Activated T-helper 2 cell treated with anti-CD3 and anti-CD28 coated beads, Interferon-gamma antibody, Interleukin-2, Interleukin-4, amounts not matched to agents 10 μg/mL and 5 μg/mL and 100 μg/mL, durations not matched to agents 14 hours and 24 hours and 36 hours (primary cell): ENCODE data around the gene SPTSSA. TPM values are rescaled to one million over a fixed set of nuclear protein-coding genes. Genes with fewer than 3 reads are reported as not detected.
"Not testable (repeated sequence)": the region's sequence is repeated elsewhere in the genome, so short reads cannot be mapped to it uniquely, and the experiment has no call there.

Experiments used
- DNase-seq: peaks from one replicate; pipeline ENCODE4 v3.0.0; 2021; ENCODE audit warnings: low spot score
- H3K27ac Mint-ChIP-seq: one replicate; pipeline ENCODE4 v1.8.0; 2021; ENCODE audit warnings: mixed read lengths
- H3K27me3 Mint-ChIP-seq: one replicate; pipeline ENCODE4 v1.8.0; 2021; ENCODE audit warnings: low read depth, mixed read lengths
- H3K36me3 Mint-ChIP-seq: one replicate; pipeline ENCODE4 v1.8.0; 2021; ENCODE audit warnings: low read depth, mixed read lengths
- H3K4me1 Mint-ChIP-seq: one replicate; pipeline ENCODE4 v1.8.0; 2021; ENCODE audit warnings: low read depth, mixed read lengths
- H3K4me3 Mint-ChIP-seq: one replicate; pipeline ENCODE4 v1.8.0; 2021; ENCODE audit warnings: low read depth, mild to moderate bottlenecking, moderate library complexity, mixed read lengths
- H3K9me3 Mint-ChIP-seq: one replicate; pipeline ENCODE4 v1.8.0; 2021; ENCODE audit warnings: mixed read lengths
- intact Hi-C: fragments of 100-400 bp; cut with micrococcal nuclease; formaldehyde crosslinking; loops from one replicate; pipeline ENCODE4 v1.15.1; 2023
- total RNA-seq: library from RNA; stranded (reverse); gene quantifications from 2 replicates; pipeline ENCODE4 v1.2.3, GENCODE V29; 2022

The SPTSSA gene
- total RNA-seq, 1 donor from 2014 or later: 23.2 TPM

DNA sequence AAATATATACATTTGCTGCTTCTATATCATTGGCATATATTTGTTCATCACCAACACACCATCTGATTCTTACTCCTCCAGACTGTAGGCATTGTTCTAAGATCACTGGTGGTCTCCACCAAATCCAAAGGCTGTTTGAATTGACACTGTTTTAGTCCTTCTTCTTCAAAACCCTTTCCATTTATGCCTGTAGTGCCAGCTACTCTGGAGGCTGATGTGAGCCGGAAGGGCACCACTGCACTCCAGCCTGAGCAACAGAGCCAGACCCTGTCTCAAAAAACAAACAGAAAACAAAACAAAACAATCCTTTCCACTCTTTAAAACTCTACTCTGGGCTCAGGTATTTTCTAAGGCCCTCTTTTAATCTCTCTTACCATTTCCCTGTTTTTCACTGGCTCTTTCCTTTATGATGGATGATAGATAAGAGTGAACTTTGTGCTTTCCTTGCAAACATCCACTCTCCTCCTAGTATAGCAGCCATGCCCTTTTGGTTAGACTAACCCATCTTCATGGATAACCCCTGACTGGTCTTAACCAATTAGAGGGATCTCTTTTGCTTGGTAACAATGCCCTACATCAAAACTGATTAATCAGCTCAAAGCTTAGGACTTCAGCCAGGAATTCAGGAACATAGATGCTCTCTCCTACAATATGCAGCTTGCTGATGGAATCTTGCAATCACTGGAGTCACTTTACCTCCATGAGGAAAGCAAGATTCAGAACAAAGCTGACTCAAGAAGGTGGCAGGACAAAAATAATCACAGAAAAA lies 24.9 kb downstream of the SPTSSA start:
- Mint-ChIP-seq H3K27me3 (no peaks in the 10 kb centered on the region), H3K9me3 (no peaks in the 10 kb centered on the region), H3K27ac (no peak overlapping the region), H3K36me3 (peaks cover 14% of the 10 kb centered on the region), H3K4me3 (no peak overlapping the region), H3K4me1 (peaks cover 10% of the 10 kb centered on the region)
- intact Hi-C loops: no loop called here
- no peak for DNase-seq

DNA sequence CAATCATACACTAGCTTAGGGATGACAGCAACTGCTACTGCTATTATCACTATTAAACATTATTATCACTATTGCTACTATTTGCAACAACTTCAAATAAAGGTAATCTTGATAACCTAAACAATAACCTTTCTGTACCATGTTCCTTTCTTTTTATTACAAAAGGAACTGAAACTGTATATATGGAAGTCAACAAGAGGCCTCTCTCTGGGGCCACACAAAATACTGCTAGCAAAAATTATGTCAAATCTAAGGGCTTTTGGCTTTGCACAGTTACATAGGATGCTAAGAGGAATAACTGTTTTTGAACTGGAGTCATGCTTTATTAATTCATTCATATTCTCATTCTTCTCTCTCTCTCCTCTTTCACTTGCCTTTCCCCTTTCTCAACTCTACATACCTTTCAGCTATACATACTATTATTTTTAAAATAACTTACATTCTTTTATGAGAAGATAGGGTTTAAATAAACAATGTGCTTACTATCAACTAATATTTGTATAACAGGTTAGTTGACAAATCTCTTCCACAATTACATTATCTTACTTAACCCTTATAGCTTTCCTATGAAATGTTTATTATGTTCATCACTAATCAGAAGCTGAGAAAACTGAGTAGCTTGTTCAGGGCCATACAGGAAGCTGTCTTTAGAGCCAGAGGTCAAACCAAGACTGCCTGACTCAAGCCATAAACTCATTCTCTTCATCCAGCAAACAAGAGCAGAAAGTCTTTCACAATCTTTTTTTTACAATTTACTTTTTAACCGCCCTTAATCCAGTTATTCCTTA lies 25.7 kb downstream of the SPTSSA start:
- H3K36me3 Mint-ChIP-seq: peaks cover 12% of the 10 kb centered on the region
- intact Hi-C loops: no loop called here
- peaks cover 6% of the 10 kb centered on the region for H3K4me1 Mint-ChIP-seq
- no peak overlapping the region for H3K4me3 Mint-ChIP-seq
- no peaks in the 10 kb centered on the region for H3K9me3 Mint-ChIP-seq
- no peak for DNase-seq
- H3K27ac Mint-ChIP-seq: no peak overlapping the region
- H3K27me3 Mint-ChIP-seq: no peaks in the 10 kb centered on the region

DNA sequence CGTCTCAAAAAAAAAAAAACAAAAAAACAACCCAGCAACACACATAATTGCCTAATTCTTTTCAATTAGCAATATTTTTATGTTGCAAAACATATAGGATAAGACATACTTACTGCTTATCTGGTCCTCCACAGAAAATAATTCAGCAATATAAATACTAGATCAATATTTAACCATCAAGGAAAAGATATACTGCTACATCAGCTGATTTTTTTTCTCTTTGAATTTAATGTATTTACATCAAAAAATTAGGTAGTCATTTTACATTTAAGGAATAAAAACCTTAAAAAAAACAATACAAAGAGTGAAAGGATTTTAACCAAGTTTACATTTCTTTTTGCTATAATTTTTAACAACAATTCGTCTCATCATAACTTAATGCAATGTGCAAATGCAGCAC lies 28.1 kb downstream of the SPTSSA start:
- Mint-ChIP-seq H3K27me3 (no peaks in the 10 kb centered on the region), H3K4me3 (no peak overlapping the region), H3K36me3 (peaks cover 12% of the 10 kb centered on the region), H3K9me3 (no peaks in the 10 kb centered on the region), H3K4me1 (peaks cover 6% of the 10 kb centered on the region), H3K27ac (no peak overlapping the region)
- DNase-seq: no peak
- intact Hi-C loops: no loop called here

DNA sequence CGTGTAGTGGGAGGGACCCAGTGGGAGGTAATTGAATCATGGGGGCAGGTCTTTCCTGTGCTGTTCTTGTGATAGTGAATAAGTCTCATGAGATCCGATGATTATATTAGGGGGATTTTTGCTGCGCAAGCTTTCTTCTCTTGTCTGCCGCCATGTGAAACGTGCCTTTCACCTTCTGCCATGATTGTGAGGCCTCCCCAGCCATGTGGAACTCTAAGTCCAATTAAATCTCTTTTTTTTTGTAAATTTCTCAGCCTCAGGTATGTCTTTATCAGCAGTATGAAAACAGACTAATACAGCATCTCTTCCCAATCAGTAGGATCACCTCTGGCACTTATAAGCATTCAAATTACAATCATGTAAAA lies 34.0 kb downstream of the SPTSSA start:
- DNase-seq, H3K9me3 Mint-ChIP-seq, H3K27me3 Mint-ChIP-seq, H3K4me1 Mint-ChIP-seq, H3K4me3 Mint-ChIP-seq, intact Hi-C loops, H3K27ac Mint-ChIP-seq, H3K36me3 Mint-ChIP-seq: not testable (repeated sequence)

DNA sequence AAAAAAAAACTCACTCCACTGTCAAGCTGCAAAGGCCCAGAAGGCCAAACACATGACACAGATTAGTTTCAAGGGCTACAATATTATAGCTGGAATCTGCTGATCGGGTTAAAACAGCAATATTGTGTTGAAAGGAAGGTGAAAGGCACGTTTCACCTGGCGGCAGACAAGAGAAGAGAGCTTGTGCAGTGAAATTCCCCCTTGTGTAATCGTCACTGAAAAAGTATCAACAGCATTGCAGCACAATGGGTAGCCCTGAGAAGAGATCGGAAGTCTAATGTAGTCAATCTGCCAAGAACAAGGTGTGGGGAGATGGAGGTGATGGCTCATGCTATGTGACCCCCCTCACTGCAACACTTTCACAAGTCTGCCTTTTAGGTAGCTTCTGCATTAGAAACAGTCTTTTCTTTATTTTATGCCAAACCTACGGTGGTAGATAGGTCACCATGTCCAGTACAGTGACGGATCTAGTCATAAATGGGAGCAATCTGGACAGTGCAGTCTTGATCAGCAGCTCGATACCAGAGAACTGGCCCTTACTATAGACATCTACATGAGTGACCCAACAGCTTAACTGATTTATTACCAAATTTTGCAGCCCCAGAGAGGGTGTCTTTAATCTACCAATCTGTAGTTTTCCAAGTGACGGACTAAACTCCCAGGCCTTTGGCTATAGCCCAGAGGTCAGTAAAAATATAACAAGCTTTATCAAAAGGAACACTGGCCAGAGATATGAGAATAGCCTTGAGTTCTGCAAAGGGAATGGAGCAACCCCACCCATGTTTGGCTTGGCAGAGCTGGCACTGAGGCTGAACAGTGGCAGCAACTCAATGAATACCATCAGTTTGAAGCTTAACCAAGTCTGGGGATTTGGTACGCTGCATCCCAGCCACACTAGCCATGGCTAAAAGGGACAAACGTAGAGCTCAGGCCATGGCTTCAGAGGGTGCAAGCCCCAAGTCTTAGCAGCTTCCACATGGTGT lies 35.4 kb downstream of the SPTSSA start:
- intact Hi-C loops: no loop called here
- no peaks in the 10 kb centered on the region for H3K9me3 Mint-ChIP-seq
- H3K36me3 Mint-ChIP-seq: no peaks in the 10 kb centered on the region
- no peak overlapping the region for H3K4me3 Mint-ChIP-seq
- DNase-seq: no peak
- no peaks in the 10 kb centered on the region for H3K27me3 Mint-ChIP-seq
- H3K4me1 Mint-ChIP-seq: no peaks in the 10 kb centered on the region
- no peak overlapping the region for H3K27ac Mint-ChIP-seq

DNA sequence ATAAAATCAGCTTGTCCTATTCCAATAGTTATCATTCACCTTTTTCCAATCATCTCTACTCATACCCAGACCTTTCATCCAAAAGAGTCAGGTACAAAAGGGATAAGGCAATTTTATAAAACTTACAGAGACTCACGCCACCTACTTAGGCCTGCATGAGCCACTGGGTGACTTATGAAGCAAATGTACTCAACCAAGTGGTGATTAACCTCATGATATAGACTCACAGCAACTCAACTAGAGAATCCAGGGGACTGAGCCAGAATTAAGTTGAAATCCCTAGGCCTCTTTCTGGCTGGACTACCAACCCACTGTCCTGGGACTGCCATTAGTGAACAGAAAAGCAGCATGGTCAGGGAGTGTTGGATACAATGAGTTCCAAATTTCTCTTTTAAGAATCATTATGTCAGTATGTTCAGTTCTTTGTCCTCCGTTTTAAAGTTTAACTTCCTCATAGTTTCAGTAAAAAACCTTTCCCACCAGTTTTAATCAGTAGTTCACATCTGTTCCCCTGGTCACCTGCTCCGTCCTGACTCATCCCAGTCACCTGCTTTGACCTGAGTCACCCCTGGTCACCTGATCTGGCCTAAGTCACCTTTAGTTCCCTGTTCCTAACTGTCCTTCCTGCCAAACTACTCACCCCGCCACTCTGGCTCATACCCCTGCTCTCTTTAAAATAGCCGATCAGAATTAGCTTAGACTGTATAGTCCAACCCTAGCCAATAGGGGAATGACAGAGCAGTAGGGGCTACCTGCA lies 36.8 kb downstream of the SPTSSA start:
- H3K4me3 Mint-ChIP-seq: no peak overlapping the region
- intact Hi-C loops: no loop called here
- H3K27ac Mint-ChIP-seq: no peak overlapping the region
- no peaks in the 10 kb centered on the region for H3K4me1 Mint-ChIP-seq
- no peak for DNase-seq
- no peaks in the 10 kb centered on the region for H3K9me3 Mint-ChIP-seq
- H3K36me3 Mint-ChIP-seq: no peaks in the 10 kb centered on the region
- no peaks in the 10 kb centered on the region for H3K27me3 Mint-ChIP-seq

DNA sequence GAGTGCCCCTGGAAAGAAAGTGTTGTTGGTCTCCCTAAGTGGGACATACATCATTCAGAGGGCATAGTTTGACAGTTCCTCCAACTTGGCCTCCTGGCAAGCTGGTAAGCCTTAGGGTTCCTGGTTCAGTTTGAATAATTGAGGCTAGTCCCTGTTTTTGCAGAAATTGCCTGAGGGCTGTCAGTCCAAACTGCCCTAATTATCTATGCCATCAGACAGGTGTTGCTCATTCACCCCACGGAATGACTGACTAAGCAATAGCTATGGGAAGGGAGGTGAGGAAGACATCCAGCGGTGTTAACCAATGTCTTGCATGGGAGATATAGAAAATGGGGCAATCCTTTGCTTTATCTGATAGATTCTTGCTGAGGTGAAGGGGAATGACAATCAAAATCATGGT lies 37.6 kb downstream of the SPTSSA start:
- Mint-ChIP-seq H3K27ac (no peak overlapping the region), H3K27me3 (no peaks in the 10 kb centered on the region), H3K4me1 (no peaks in the 10 kb centered on the region), H3K4me3 (no peak overlapping the region), H3K9me3 (no peaks in the 10 kb centered on the region), H3K36me3 (no peaks in the 10 kb centered on the region)
- intact Hi-C loops: no loop called here
- no peak for DNase-seq

DNA sequence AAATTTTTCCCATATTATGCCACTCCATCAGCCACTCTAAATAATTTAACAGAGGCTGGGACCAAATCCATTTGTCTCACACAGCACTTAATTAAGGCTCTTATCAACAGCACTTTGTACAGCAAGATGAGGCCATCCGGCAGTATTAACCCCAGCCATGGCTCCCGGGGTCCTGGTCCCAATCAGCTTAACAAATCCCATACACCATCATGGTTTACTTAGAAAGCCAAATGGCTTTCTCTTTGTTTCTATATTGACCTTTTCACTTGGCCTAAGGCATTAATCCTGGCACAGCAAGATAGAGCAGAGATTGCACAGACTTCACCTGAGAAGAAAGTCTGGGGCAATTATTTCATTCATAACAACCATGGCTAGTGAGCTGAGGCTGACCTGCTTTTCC lies 38.6 kb downstream of the SPTSSA start:
- H3K27me3 Mint-ChIP-seq: no peaks in the 10 kb centered on the region
- no peak overlapping the region for H3K27ac Mint-ChIP-seq
- no peaks in the 10 kb centered on the region for H3K9me3 Mint-ChIP-seq
- intact Hi-C loops: no loop called here
- no peak for DNase-seq
- H3K4me1 Mint-ChIP-seq: no peaks in the 10 kb centered on the region
- H3K4me3 Mint-ChIP-seq: no peak overlapping the region
- H3K36me3 Mint-ChIP-seq: no peaks in the 10 kb centered on the region

DNA sequence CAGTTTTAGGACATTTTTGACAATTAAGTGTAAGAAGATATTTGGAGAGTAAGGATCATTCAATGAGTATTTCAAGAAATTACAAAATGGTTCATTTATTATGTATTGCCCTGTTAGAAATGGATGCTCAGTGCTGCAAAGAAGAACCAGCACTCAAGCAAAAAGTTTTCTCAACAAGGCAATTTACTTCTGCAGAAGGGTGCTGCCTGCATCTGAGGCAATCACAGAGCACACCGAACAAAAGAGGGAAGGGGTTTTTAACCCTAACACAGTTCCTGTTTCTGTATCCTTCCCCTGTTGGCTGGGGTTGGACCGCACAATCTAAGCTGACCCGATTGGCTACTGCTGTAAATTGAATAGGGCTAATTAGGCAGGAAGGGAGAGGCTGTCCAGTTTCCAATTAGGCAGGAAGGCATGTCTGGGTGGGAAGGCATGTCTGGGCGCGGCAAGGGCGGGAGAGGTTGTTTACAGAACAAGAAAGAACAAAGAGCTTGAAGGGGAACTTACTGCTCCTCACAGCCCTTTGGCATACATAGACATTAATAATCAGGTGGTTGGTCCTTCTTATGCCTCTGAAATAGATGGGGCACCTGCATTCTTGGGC lies 41.4 kb downstream of the SPTSSA start:
- intact Hi-C loops: no loop called here
- Mint-ChIP-seq H3K36me3 (no peaks in the 10 kb centered on the region), H3K4me1 (no peaks in the 10 kb centered on the region), H3K9me3 (no peaks in the 10 kb centered on the region), H3K4me3 (no peak overlapping the region), H3K27ac (no peak overlapping the region), H3K27me3 (peaks cover 6% of the 10 kb centered on the region)
- no peak for DNase-seq

DNA sequence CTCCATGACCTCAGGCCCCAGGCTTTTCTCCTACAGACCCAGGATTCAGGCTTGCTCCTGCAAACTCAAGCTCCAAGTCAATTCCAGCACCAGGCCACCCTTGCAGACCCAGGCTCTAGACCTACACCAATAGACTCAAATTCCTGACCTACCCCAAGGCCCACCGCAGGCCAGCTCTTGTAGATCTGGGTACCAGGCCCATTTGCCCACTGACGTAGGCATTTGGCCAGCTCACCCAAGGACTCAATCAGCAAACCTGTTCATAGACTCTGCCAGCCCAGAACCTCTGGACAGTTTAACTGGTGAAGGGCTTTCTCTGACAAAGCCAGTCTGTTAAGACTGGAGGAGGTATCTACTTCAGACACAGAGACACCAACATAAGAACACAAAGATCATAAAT lies 52.3 kb downstream of the SPTSSA start:
- Mint-ChIP-seq H3K27ac (no peak overlapping the region), H3K27me3 (peaks cover 2% of the 10 kb centered on the region), H3K4me1 (no peaks in the 10 kb centered on the region), H3K36me3 (no peaks in the 10 kb centered on the region), H3K9me3 (peaks cover 8% of the 10 kb centered on the region), H3K4me3 (no peak overlapping the region)
- DNase-seq: no peak
- intact Hi-C loops: no loop called here

DNA sequence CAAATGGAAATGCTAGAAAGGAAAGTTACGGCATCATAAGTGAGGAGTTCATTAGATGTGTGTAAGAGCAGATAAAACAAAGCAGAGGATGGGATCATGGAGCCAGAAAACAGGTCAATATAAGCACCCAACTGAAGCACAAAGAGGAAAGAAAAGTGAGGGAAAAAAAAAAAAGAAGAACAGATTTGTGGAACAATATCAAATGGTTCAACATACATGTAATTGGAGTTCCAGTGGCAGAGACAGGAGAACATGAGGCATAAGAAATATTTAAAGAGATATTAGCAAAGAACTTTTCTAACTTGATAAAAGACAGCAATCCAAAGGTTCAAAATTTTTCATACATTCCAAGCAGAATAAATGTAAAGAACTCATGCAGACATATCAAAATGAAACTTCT lies 54.1 kb downstream of the SPTSSA start:
- Mint-ChIP-seq H3K4me1 (no peaks in the 10 kb centered on the region), H3K9me3 (peaks cover 8% of the 10 kb centered on the region), H3K27me3 (peaks cover 2% of the 10 kb centered on the region), H3K36me3 (no peaks in the 10 kb centered on the region), H3K27ac (no peak overlapping the region), H3K4me3 (no peak overlapping the region)
- DNase-seq: no peak
- intact Hi-C loops: no loop called here

DNA sequence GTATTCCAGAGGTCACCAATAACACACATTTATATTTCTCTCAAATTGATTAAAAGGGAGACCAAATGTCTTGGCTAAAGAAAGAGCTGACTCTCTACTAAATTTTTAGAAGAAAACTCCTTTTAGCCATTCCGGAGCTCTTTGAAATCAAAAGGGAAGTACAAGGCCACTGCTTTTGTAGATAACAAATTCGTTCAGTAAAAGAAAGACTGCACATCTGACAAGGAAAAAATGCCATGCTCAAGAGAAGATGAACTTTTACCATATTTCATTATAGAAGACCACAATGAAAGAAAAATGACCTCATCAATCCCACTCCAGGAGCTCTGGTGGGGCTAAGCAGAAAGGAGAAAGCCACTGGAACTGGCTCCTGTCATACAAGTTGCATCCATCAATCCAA lies 57.6 kb downstream of the SPTSSA start:
- peaks cover 2% of the 10 kb centered on the region for H3K27me3 Mint-ChIP-seq
- H3K4me3 Mint-ChIP-seq: no peak overlapping the region
- no peak overlapping the region for H3K27ac Mint-ChIP-seq
- intact Hi-C loops: no loop called here
- H3K36me3 Mint-ChIP-seq: no peaks in the 10 kb centered on the region
- H3K4me1 Mint-ChIP-seq: no peaks in the 10 kb centered on the region
- no peaks in the 10 kb centered on the region for H3K9me3 Mint-ChIP-seq
- DNase-seq: no peak
